Measurements from ENCODE around the gene SYDE2. TPM values are rescaled to one million over a fixed set of nuclear protein-coding genes. Genes with fewer than 3 reads are reported as not detected.

Gene SYDE2
- total and polyA plus RNA-seq, 9 of the 15 experiments (the other 6 are each of a cell fraction or from before 2014, with no cell fraction given), result 0.39 to 8.7 (median 4.5) TPM

- TF ChIP-seq TEAD1 (CRISPR knock-in tag; IDR thresholded peaks at IDR 0.05), result 0 out of 4 replicates have a peak, but pooled peaks of 1 of the 2 experiments have one; percentile 17
Observed at GRCh38 chr1:85244271-85245061, 43.6 kb upstream of the SYDE2 start (continued).

GRCh38 chr1:85243372-85243771 lies 42.6 kb upstream of the SYDE2 start:
- in situ Hi-C loops (cut with MboI), result loop anchor here (5.0 kb wide), 1 partner anchor 121 kb away; no protein-coding TSS in a partner anchor

More at GRCh38 chr1:85243372-85243771, 42.6 kb upstream of the SYDE2 start:
- CTCF ChIA-PET (ENCODE audit: low intra/inter-chr PET ratio), result no interaction called here
- H3K9ac ChIP-seq (ENCODE audit: insufficient read depth in 1 of 2, low read depth in 2 of 2, low read length in 2 of 2), result no peak overlapping the region
- DNase-seq (ENCODE audit: extremely low read depth in 1 of 4, low spot score in 3 of 4), result no peak
- FAIRE-seq, result no peak
- H4K20me1 ChIP-seq (replicated peaks; ENCODE audit: control insufficient read depth, insufficient read depth, low read length), result no peaks in the 10 kb centered on the region
- no peaks in the 10 kb centered on the region for H3K27me3 ChIP-seq (ENCODE audit: control insufficient read depth in 2 of 2, insufficient read depth in 2 of 2, low read length in 2 of 2)
- no peak overlapping the region for H3K4me3 ChIP-seq
- no peaks in the 10 kb centered on the region for H3K9me1 ChIP-seq (ENCODE audit: control insufficient read depth, insufficient read depth, low read length)
- BruUV-seq (replicated peaks), result no TSS peak
- POLR2A ChIA-PET, result interaction anchor here (1.0 to 2.5 kb wide), 2 partner anchors 10 to 33 kb away, joined by 3 to 13 read pairs; partner anchors contain the start of gene BCL10
- peaks cover 0 to 24% of the 10 kb centered on the region in 2 experiments; a peak in 4 of 5 replicates for H3K4me1 ChIP-seq (replicated peaks in 1 of 2; ENCODE audit: control insufficient read depth in 2 of 2, insufficient read depth in 2 of 2, low read length in 2 of 2)
- H3K36me3 ChIP-seq (ENCODE audit: control insufficient read depth, insufficient read depth, low read length), result no peaks in the 10 kb centered on the region
- H3K4me2 ChIP-seq (ENCODE audit: insufficient read depth, low read length), result no peak overlapping the region
- H3K9me3 ChIP-seq (replicated peaks; ENCODE audit: control insufficient read depth, insufficient read depth, low read depth, low read length), result no peaks in the 10 kb centered on the region
- peak overlapping the region; percentile 93 for H2AFZ ChIP-seq (ENCODE audit: low read depth, low read length)
- ATAC-seq, result no peak
- TF ChIP-seq BMI1 (IDR thresholded peaks at IDR 0.05; ENCODE audit: low read length) (no peak), ASH1L (IDR thresholded peaks at IDR 0.05; ENCODE audit: borderline replicate concordance, low read depth, partially characterized antibody) (no peak), CHD2 (IDR thresholded peaks at IDR 0.05; ENCODE audit: low read depth, low read length) (no peak), ZFP1 (CRISPR knock-in tag; IDR thresholded peaks at IDR 0.05) (no peak), PCBP2 (IDR thresholded peaks at IDR 0.05; ENCODE audit: low read depth, low read length, poor library complexity, severe bottlenecking) (no peak), HMBOX1 (IDR thresholded peaks at IDR 0.05) (no peak), KLF10 (CRISPR knock-in tag; IDR thresholded peaks at IDR 0.05) (no peak), KDM4B (IDR thresholded peaks at IDR 0.05; ENCODE audit: borderline replicate concordance in 2 of 2, low read depth in 1 of 2) (no peak)
- peak overlapping the region; percentile 14; the same call in 1 of the 3 replicates for H3K27ac ChIP-seq (ENCODE audit: extremely low read depth, low read depth, low read length)
- intact Hi-C loops (cut with micrococcal nuclease), result loop anchor here (5.0 kb wide), 1 partner anchor 41 kb away; the partner anchor contains the start of gene SYDE2
- H3K79me2 ChIP-seq (ENCODE audit: control insufficient read depth, insufficient read depth, low read length), result no peaks in the 10 kb centered on the region
